Measurements from ENCODE around the gene GLRX2.

- TF ChIP-seq CTCF (IDR thresholded peaks at IDR 0.05) (no peak), POLR2A (IDR thresholded peaks at IDR 0.05) (no peak)
Measured at GRCh38 chr1:193069748-193070385, 35.3 kb downstream of the GLRX2 start.
